Endothelial cell of umbilical vein (primary cell): ENCODE data around the gene C6orf136. TPM values are rescaled to one million over a fixed set of nuclear protein-coding genes. Genes with fewer than 3 reads are reported as not detected.

Experiments
- BruUV-seq: library from RNA; stranded (reverse); fragments of 400-500 nt; replicated peaks from 2 replicates; lab custom pipeline; 2021; lab: Mats Ljungman, UMichigan
- CTCF ChIA-PET: fragments of 300-600, 350-600 bp; sonication (Branson Sonifier 250); formaldehyde crosslinking; loops from one replicate; lab custom pipeline; 2021; ENCODE audit warnings: antibody characterized with exemption, inconsistent platforms; lab: Charles Lee
- POLR2A ChIA-PET: fragments of 300-600, 350-600 bp; sonication (Branson Sonifier 250); formaldehyde crosslinking; loops from one replicate; lab custom pipeline; 2021; ENCODE audit warnings: antibody characterized with exemption, inconsistent platforms; lab: Charles Lee
- DNase-seq: peaks from one replicate; pipeline ENCODE4 v3.0.0-alpha.2; 2011; ENCODE audit warnings: low read depth, low spot score
- FAIRE-seq: peaks from 2 replicates; lab custom pipeline; 2011; peaks lifted over from hg19 to GRCh38; lab: Jason Lieb, UNC
- H2AFZ ChIP-seq: 2 replicates; pipeline ENCODE4 v1.6.0; 2012; ENCODE audit warnings: low read depth, low read length, control low read depth, inconsistent platforms
- H3K27ac ChIP-seq: 2 replicates; pipeline ENCODE4 v1.5.1; 2011; ENCODE audit warnings: low read depth, mild to moderate bottlenecking, control low read depth, low read length, moderate library complexity; ENCODE audit not compliant: insufficient read depth
- H3K27me3 ChIP-seq, 2 experiments: 2 replicates each; pipeline versions ENCODE4 v1.6.0 to v1.6.1; 2011; ENCODE audit warnings: low read length in 2 of 2, mixed read lengths in 1 of 2; ENCODE audit not compliant: control insufficient read depth in 2 of 2, insufficient read depth in 2 of 2
- H3K36me3 ChIP-seq, 2 experiments: 2 replicates in 1 of 2; 3 replicates in 1 of 2; pipeline ENCODE4 v1.5.1; 2011; ENCODE audit warnings: low read length in 2 of 2, mild to moderate bottlenecking in 1 of 2, moderate library complexity in 1 of 2; ENCODE audit not compliant: control insufficient read depth in 2 of 2, insufficient read depth in 2 of 2; ENCODE audit errors: extremely low read depth in 1 of 2
- H3K4me1 ChIP-seq: 3 replicates; pipeline ENCODE4 v1.5.1; 2011; ENCODE audit warnings: mild to moderate bottlenecking, low read length; ENCODE audit not compliant: control insufficient read depth, insufficient read depth; ENCODE audit errors: extremely low read depth
- H3K4me2 ChIP-seq: 2 replicates; pipeline ENCODE4 v1.6.1; 2011; ENCODE audit warnings: low read length, control low read depth, mixed read lengths; ENCODE audit not compliant: insufficient read depth
- H3K4me3 ChIP-seq, 3 experiments: fragments of 200-600 bp in 1 of 3; sonication (generic), shearing (Covaris generic) in 1 of 3; replicated peaks in 1 of 3; 2 replicates each; pipeline ENCODE4 v1.5.1; 2011 to 2016; ENCODE audit warnings: control low read depth in 3 of 3, low read length in 3 of 3, mild to moderate bottlenecking in 2 of 3, inconsistent platforms in 1 of 3, low read depth in 1 of 3, moderate library complexity in 1 of 3; ENCODE audit not compliant: insufficient read depth in 1 of 3
- H3K79me2 ChIP-seq: 2 replicates; pipeline ENCODE4 v1.6.0; 2012; ENCODE audit warnings: low read length, inconsistent platforms; ENCODE audit not compliant: control insufficient read depth, insufficient read depth
- H3K9ac ChIP-seq: replicated peaks from 2 replicates; pipeline ENCODE3; 2011; ENCODE audit warnings: low read length, control low read depth; ENCODE audit not compliant: insufficient read depth; ENCODE audit errors: extremely low read depth
- H3K9me1 ChIP-seq: replicated peaks from 3 replicates; pipeline ENCODE4 v1.6.0; 2011; ENCODE audit warnings: mild to moderate bottlenecking, low read length; ENCODE audit not compliant: control insufficient read depth, insufficient read depth; ENCODE audit errors: extremely low read depth
- H3K9me3 ChIP-seq: replicated peaks from 2 replicates; pipeline ENCODE4 v1.5.1; 2012; ENCODE audit warnings: low read length, inconsistent platforms; ENCODE audit not compliant: control insufficient read depth, insufficient read depth
- H4K20me1 ChIP-seq: replicated peaks from 2 replicates; pipeline ENCODE3; 2011; ENCODE audit warnings: mild to moderate bottlenecking, low read length; ENCODE audit not compliant: control insufficient read depth, insufficient read depth; ENCODE audit errors: extremely low read depth
- EZH2 ChIP-seq: IDR thresholded peaks from 2 replicates; pipeline ENCODE4 v1.6.1; 2012; ENCODE audit warnings: borderline replicate concordance, low read depth, mild to moderate bottlenecking, moderate library complexity, low read length, inconsistent platforms; ENCODE audit not compliant: severe bottlenecking
- FOS ChIP-seq: IDR thresholded peaks from 2 replicates; pipeline ENCODE4 v1.6.1; 2011; ENCODE audit warnings: mild to moderate bottlenecking, low read length, moderate library complexity, borderline replicate concordance; ENCODE audit not compliant: insufficient read depth
- GATA2 ChIP-seq: IDR thresholded peaks from 2 replicates; pipeline ENCODE4 v1.7.0; 2011; ENCODE audit warnings: low read depth, mild to moderate bottlenecking, moderate library complexity, mixed read lengths, low read length; ENCODE audit not compliant: insufficient read length, insufficient read depth
- MAX ChIP-seq: IDR thresholded peaks from 2 replicates; pipeline ENCODE4 v1.6.1; 2011; ENCODE audit not compliant: insufficient read depth, insufficient read length
- MYC ChIP-seq: IDR thresholded peaks from one replicate; pipeline ENCODE4 v1.6.1; 2011; ENCODE audit warnings: mild to moderate bottlenecking, low read depth, low read length
- POLR2A ChIP-seq: IDR thresholded peaks from 2 replicates; pipeline ENCODE4 v1.6.1; 2012; ENCODE audit warnings: low read depth, mild to moderate bottlenecking, control low read depth, low read length
- POLR2AphosphoS5 ChIP-seq: IDR thresholded peaks from 2 replicates; pipeline ENCODE4 v1.6.1; 2012; ENCODE audit warnings: low read depth, mild to moderate bottlenecking, control low read depth, low read length, moderate library complexity; ENCODE audit not compliant: insufficient read depth
- dilution Hi-C: fragments of 300-500 bp; cut with MboI; formaldehyde crosslinking; loops from one replicate; pipeline ENCODE4 v1.15.0; 2019; ENCODE audit warnings: low sequenced_read_pairs; ENCODE audit not compliant: extremely low pct_ligation_motif_present
- intact Hi-C: fragments of 100-400 bp; cut with micrococcal nuclease; formaldehyde crosslinking; loops from one replicate; pipeline ENCODE4 v1.10.0; 2022
- polyA plus RNA-seq, 4 experiments: library from polyadenylated mRNA; depleted of rRNA in 3 of 4; stranded (reverse) in 3 of 4; unstranded in 1 of 4; fragments of >200 nt; gene quantifications; 2 replicates each; pipeline versions ENCODE4 v1.2.1 to v1.2.3, GENCODE V29; 2011 to 2012; ENCODE audit warnings: missing spikeins in 1 of 4
- total RNA-seq: library from RNA; stranded (reverse); gene quantifications from 2 replicates; pipeline ENCODE4 v1.2.3, GENCODE V29; 2021

The C6orf136 gene
- total and polyA plus RNA-seq, 2 donors (not counting 3 experiments of a cell fraction or from before 2014, with no cell fraction given) = 19.1 to 21.0 TPM

- POLR2A ChIA-PET = interaction anchor here (0.7 to 6.2 kb wide), 2 partner anchors 14 to 51 kb away, joined by 4 to 63 read pairs; no protein-coding TSS in a partner anchor
- no peak overlapping the region for H3K4me3 ChIP-seq
- no peaks in the 10 kb centered on the region for H3K9me3 ChIP-seq
- CTCF ChIA-PET = interaction anchor here (0.8 to 8.8 kb wide), 11 partner anchors 11 to 487 kb away, joined by 3 to 149 read pairs (median 5); no protein-coding TSS in a partner anchor
- H3K4me1 ChIP-seq = peaks cover 8% of the 10 kb centered on the region
- no peaks in the 10 kb centered on the region for H3K79me2 ChIP-seq
- H3K27me3 ChIP-seq = no peaks in the 10 kb centered on the region
- DNase-seq = peak; percentile 45
- intact Hi-C loops = no loop called here
- H4K20me1 ChIP-seq = no peaks in the 10 kb centered on the region
- no peak overlapping the region for H3K4me2 ChIP-seq
- no peak overlapping the region for H3K27ac ChIP-seq
- no peaks in the 10 kb centered on the region for H3K9me1 ChIP-seq
- H2AFZ ChIP-seq = no peak overlapping the region
- no TSS peak for BruUV-seq
- no peak overlapping the region for H3K9ac ChIP-seq
- TF ChIP-seq GATA2 (peak; percentile 51), MYC (no peak), EZH2 (no peak), MAX (no peak), POLR2AphosphoS5 (peak; percentile 45)
- dilution Hi-C loops = no loop called here
- FAIRE-seq = peak; percentile 86
- H3K36me3 ChIP-seq = peaks cover 30 to 44% of the 10 kb centered on the region in 2 experiments
Observed at GRCh38 chr6:30599625-30600324, 47.2 kb upstream of the C6orf136 start.

GRCh38 chr6:30600451-30600961 is 46.4 kb upstream of the C6orf136 start:
- no peaks in the 10 kb centered on the region for H3K27me3 ChIP-seq
- TSS peak; percentile 24 for BruUV-seq
- no peaks in the 10 kb centered on the region for H4K20me1 ChIP-seq
- dilution Hi-C loops (no loop called here), intact Hi-C loops (no loop called here)
- DNase-seq (no peak), FAIRE-seq (no peak)
- ChIA-PET CTCF (interaction anchor here (0.5 to 8.8 kb wide), 10 partner anchors 10 to 487 kb away, joined by 3 to 149 read pairs (median 4); no protein-coding TSS in a partner anchor), POLR2A (interaction anchor here (6.2 kb wide), 1 partner anchor 13 kb away, joined by 63 read pairs; no protein-coding TSS in a partner anchor)
- peaks cover 8% of the 10 kb centered on the region for H3K4me1 ChIP-seq
- no peaks in the 10 kb centered on the region for H3K9me3 ChIP-seq
- no peak overlapping the region for H3K27ac ChIP-seq
- H3K9me1 ChIP-seq = no peaks in the 10 kb centered on the region
- TF ChIP-seq POLR2AphosphoS5 (peak; percentile 37), FOS (no peak), POLR2A (peak; percentile 20)
- peaks cover 34 to 48% of the 10 kb centered on the region in 2 experiments for H3K36me3 ChIP-seq
- no peak overlapping the region for H2AFZ ChIP-seq
- no peak overlapping the region for H3K4me3 ChIP-seq
- H3K79me2 ChIP-seq = no peaks in the 10 kb centered on the region
- H3K4me2 ChIP-seq = no peak overlapping the region
- H3K9ac ChIP-seq = no peak overlapping the region
